IMR-90 (cell line): ENCODE data around the gene PPDPF. TPM values are rescaled to one million over a fixed set of nuclear protein-coding genes. Genes with fewer than 3 reads are reported as not detected.

Source experiments
- ATAC-seq: fragments of 200-7000 bp; cut with Tn5 transposase; 2 replicates; pipeline ENCODE4 v1.9.1; 2020; ENCODE audit warnings: low read depth, mild to moderate bottlenecking, moderate library complexity
- BruUV-seq: library from RNA; stranded (reverse); fragments of 400-500 nt; replicated peaks from 2 replicates; lab custom pipeline; 2021; lab: Mats Ljungman, UMichigan
- CTCF ChIA-PET: fragments of 300-600 bp; formaldehyde crosslinking; extraction: SDS; loops from one replicate; lab custom pipeline; 2021; ENCODE audit warnings: antibody characterized with exemption; lab: Yijun Ruan, JAX
- POLR2A ChIA-PET: fragments of 300-600 bp; sonication (Branson Sonifier 250); formaldehyde crosslinking; loops from one replicate; lab custom pipeline; 2022; ENCODE audit warnings: antibody characterized with exemption; ENCODE audit not compliant: unreplicated experiment; lab: Charles Lee
- DNase-seq: peaks from one replicate; pipeline ENCODE4 v3.0.0; 2013
- H2AFZ ChIP-seq: replicated peaks from 2 replicates; pipeline ENCODE3; 2013; ENCODE audit warnings: low read length, mild to moderate bottlenecking; ENCODE audit not compliant: poor library complexity
- H2AK5ac ChIP-seq: 2 replicates; pipeline ENCODE4 v1.6.1; 2013; ENCODE audit warnings: low read depth, low read length, inconsistent platforms
- H2AK9ac ChIP-seq: replicated peaks from 2 replicates; pipeline ENCODE3; 2013; ENCODE audit warnings: mild to moderate bottlenecking, low read depth, low read length, moderate library complexity; ENCODE audit not compliant: poor library complexity
- H2BK120ac ChIP-seq: 2 replicates; pipeline ENCODE4 v1.6.1; 2013; ENCODE audit warnings: low read depth, low read length, inconsistent platforms
- H2BK15ac ChIP-seq: 3 replicates; pipeline ENCODE4 v1.6.1; 2013; ENCODE audit warnings: low read depth, low read length, inconsistent platforms
- H2BK20ac ChIP-seq: 2 replicates; pipeline ENCODE4 v1.6.1; 2013; ENCODE audit warnings: low read depth, mild to moderate bottlenecking, inconsistent platforms, low read length, moderate library complexity
- H2BK5ac ChIP-seq: 2 replicates; pipeline ENCODE4 v1.6.1; 2013; ENCODE audit warnings: mild to moderate bottlenecking, low read depth, low read length, inconsistent platforms; ENCODE audit not compliant: poor library complexity, severe bottlenecking
- H3K14ac ChIP-seq: replicated peaks from 2 replicates; pipeline ENCODE4 v1.6.1; 2013; ENCODE audit warnings: low read depth, low read length, inconsistent platforms
- H3K18ac ChIP-seq: 2 replicates; pipeline ENCODE4 v1.6.1; 2013; ENCODE audit warnings: low read depth, low read length, control low read depth
- H3K23ac ChIP-seq: 2 replicates; pipeline ENCODE4 v1.6.1; 2013; ENCODE audit warnings: low read depth, low read length, inconsistent platforms
- H3K27ac ChIP-seq: 2 replicates; pipeline ENCODE4 v1.5.1; 2013; ENCODE audit warnings: mild to moderate bottlenecking, control low read depth, low read length; ENCODE audit not compliant: insufficient read depth
- H3K27me3 ChIP-seq: 2 replicates; pipeline ENCODE4 v1.6.1; 2013; ENCODE audit warnings: low read length; ENCODE audit not compliant: control insufficient read depth, insufficient read depth
- H3K36me3 ChIP-seq: 2 replicates; pipeline ENCODE4 v1.6.1; 2013; ENCODE audit warnings: low read length, mixed read lengths; ENCODE audit not compliant: control insufficient read depth, insufficient read depth
- H3K4ac ChIP-seq: 2 replicates; pipeline ENCODE4 v1.6.1; 2013; ENCODE audit warnings: low read depth, low read length, inconsistent platforms
- H3K4me1 ChIP-seq: 2 replicates; pipeline ENCODE4 v1.6.1; 2013; ENCODE audit warnings: low read length, mixed read lengths; ENCODE audit not compliant: control insufficient read depth, insufficient read depth
- H3K4me2 ChIP-seq: 2 replicates; pipeline ENCODE4 v1.6.1; 2013; ENCODE audit warnings: low read depth, mild to moderate bottlenecking, control low read depth, low read length, moderate library complexity
- H3K4me3 ChIP-seq: 2 replicates; pipeline ENCODE4 v1.5.1; 2013; ENCODE audit warnings: low read depth, mild to moderate bottlenecking, control low read depth, low read length, moderate library complexity; ENCODE audit not compliant: insufficient read depth
- H3K56ac ChIP-seq: 2 replicates; pipeline ENCODE4 v1.6.1; 2013; ENCODE audit warnings: low read length, inconsistent platforms; ENCODE audit not compliant: insufficient read depth; ENCODE audit errors: extremely low read depth
- H3K79me1 ChIP-seq, 2 experiments: 2 replicates each; pipeline ENCODE4 v1.6.1; 2013; ENCODE audit warnings: low read length in 2 of 2, inconsistent platforms in 1 of 2, low read depth in 1 of 2
- H3K9ac ChIP-seq: 2 replicates; pipeline ENCODE4 v1.6.1; 2013; ENCODE audit warnings: low read depth, low read length, control low read depth
- H3K9me1 ChIP-seq: 2 replicates; pipeline ENCODE4 v1.6.1; 2013; ENCODE audit warnings: low read length, inconsistent platforms; ENCODE audit not compliant: insufficient read depth
- H3K9me3 ChIP-seq: 2 replicates; pipeline ENCODE4 v1.6.1; 2013; ENCODE audit warnings: low read length; ENCODE audit not compliant: control insufficient read depth, insufficient read depth
- H4K20me1 ChIP-seq: 2 replicates; pipeline ENCODE4 v1.6.1; 2013; ENCODE audit warnings: low read length, inconsistent platforms; ENCODE audit not compliant: insufficient read depth
- H4K5ac ChIP-seq: 2 replicates; pipeline ENCODE4 v1.6.1; 2013; ENCODE audit warnings: mild to moderate bottlenecking, low read depth, low read length, control low read depth
- H4K8ac ChIP-seq, 2 experiments: 2 replicates each; pipeline ENCODE4 v1.6.1; 2013; ENCODE audit warnings: low read depth in 2 of 2, low read length in 2 of 2, control low read depth in 1 of 2, inconsistent platforms in 1 of 2
- H4K91ac ChIP-seq: 2 replicates; pipeline ENCODE4 v1.6.1; 2013; ENCODE audit warnings: low read depth, low read length, inconsistent platforms; ENCODE audit not compliant: insufficient read depth
- BHLHE40 ChIP-seq: fragments of 150-350 bp; IDR thresholded peaks from 2 replicates; pipeline ENCODE4 v1.6.1; 2016; ENCODE audit warnings: mild to moderate bottlenecking, low read depth, low read length
- CEBPB ChIP-seq: IDR thresholded peaks from 2 replicates; pipeline ENCODE4 v1.6.1; 2012; ENCODE audit warnings: low read depth, low read length, improper control_type of control experiment
- CHD1 ChIP-seq: IDR thresholded peaks from 2 replicates; pipeline ENCODE4 v1.6.1; 2012; ENCODE audit warnings: low read depth, low read length, improper control_type of control experiment
- CTCF ChIP-seq: conservative IDR thresholded peaks from 2 replicates; pipeline ENCODE4 v1.5.1; 2012; ENCODE audit warnings: mild to moderate bottlenecking, low read depth, low read length, improper control_type of control experiment
- FOS ChIP-seq: fragments of 150-350 bp; IDR thresholded peaks from 2 replicates; pipeline ENCODE4 v1.6.1; 2016; ENCODE audit warnings: low read depth, low read length
- MAFK ChIP-seq: IDR thresholded peaks from 2 replicates; pipeline ENCODE4 v1.6.1; 2012; ENCODE audit warnings: low read depth, low read length, improper control_type of control experiment
- MAZ ChIP-seq: IDR thresholded peaks from 2 replicates; pipeline ENCODE4 v1.6.1; 2012; ENCODE audit warnings: low read depth, mild to moderate bottlenecking, low read length, improper control_type of control experiment, moderate library complexity, borderline replicate concordance
- MXI1 ChIP-seq: IDR thresholded peaks from 2 replicates; pipeline ENCODE4 v1.6.1; 2012; ENCODE audit warnings: low read depth, mild to moderate bottlenecking, low read length, moderate library complexity, borderline replicate concordance
- NFE2L2 ChIP-seq: fragments of 150-350 bp; IDR thresholded peaks from 2 replicates; pipeline ENCODE4 v1.6.1; 2016; ENCODE audit warnings: low read depth, mild to moderate bottlenecking, low read length
- POLR2A ChIP-seq: IDR thresholded peaks from 2 replicates; pipeline ENCODE4 v1.6.1; 2012; ENCODE audit warnings: mild to moderate bottlenecking, low read depth, low read length
- RAD21 ChIP-seq: IDR thresholded peaks from 2 replicates; pipeline ENCODE4 v1.6.1; 2012; ENCODE audit warnings: low read length, improper control_type of control experiment
- RCOR1 ChIP-seq: IDR thresholded peaks from 2 replicates; pipeline ENCODE4 v1.6.1; 2012; ENCODE audit warnings: mild to moderate bottlenecking, low read length, improper control_type of control experiment; ENCODE audit not compliant: insufficient replicate concordance
- RFX5 ChIP-seq: IDR thresholded peaks from 2 replicates; pipeline ENCODE4 v1.8.0; 2012; ENCODE audit warnings: low read depth, mild to moderate bottlenecking, low read length, moderate library complexity
- SMC3 ChIP-seq: fragments of 150-350 bp; IDR thresholded peaks from 2 replicates; pipeline ENCODE4 v1.6.1; 2016; ENCODE audit warnings: low read depth, mild to moderate bottlenecking, antibody characterized with exemption, low read length, moderate library complexity
- USF2 ChIP-seq: fragments of 150-350 bp; IDR thresholded peaks from 2 replicates; pipeline ENCODE4 v1.6.1; 2017; ENCODE audit warnings: mild to moderate bottlenecking, antibody characterized with exemption, low read length, low read depth
- WGBS, 2 experiments: methylation state at CpG; one replicate each; pipeline versions ENCODE4 v1.1.5 to v1.1.7; 2013; ENCODE audit warnings: missing lambda C conversion rate in 2 of 2; ENCODE audit not compliant: insufficient read length in 1 of 2; ENCODE audit errors: extremely low coverage in 2 of 2; 5-methylcytosine and 5-hydroxymethylcytosine counted together
- dilution Hi-C: fragments of 300-500 bp; cut with HindIII; formaldehyde crosslinking; loops from one replicate; pipeline ENCODE4 v1.14.3; 2018; ENCODE audit warnings: low sequenced_read_pairs; ENCODE audit not compliant: unreplicated experiment
- in situ Hi-C: fragments of 300-500 bp; cut with MboI; formaldehyde crosslinking; loops from 3 replicates; pipeline ENCODE4 v1.14.3; 2019; ENCODE audit warnings: low sequenced_read_pairs, inconsistent platforms, mixed read lengths
- intact Hi-C: fragments of 100-400 bp; cut with micrococcal nuclease; formaldehyde crosslinking; loops from 2 replicates; pipeline ENCODE4 v1.10.0; 2022
- polyA plus RNA-seq, 3 experiments: library from polyadenylated mRNA; depleted of rRNA; stranded (reverse); fragments of >200 nt; gene quantifications; 2 replicates each; pipeline ENCODE4 v1.2.3, GENCODE V29; 2012; ENCODE audit warnings: low replicate concordance in 1 of 3
- total RNA-seq: library from RNA; depleted of rRNA; stranded (reverse); fragments of >200 nt; gene quantifications from 2 replicates; pipeline ENCODE4 v1.2.3, GENCODE V29; 2012
- TF ChIP-seq, protein P1 (sequence below): fragments of 150-350 bp; IDR thresholded peaks from 2 replicates; pipeline ENCODE4 v1.6.1; 2016; ENCODE audit warnings: low read depth, mild to moderate bottlenecking, low read length, moderate library complexity, borderline replicate concordance

PPDPF gene
- total and polyA plus RNA-seq, 2 of the 4 experiments (the other 2 are of a cell fraction) = 12.9 to 171 TPM

DNA sequence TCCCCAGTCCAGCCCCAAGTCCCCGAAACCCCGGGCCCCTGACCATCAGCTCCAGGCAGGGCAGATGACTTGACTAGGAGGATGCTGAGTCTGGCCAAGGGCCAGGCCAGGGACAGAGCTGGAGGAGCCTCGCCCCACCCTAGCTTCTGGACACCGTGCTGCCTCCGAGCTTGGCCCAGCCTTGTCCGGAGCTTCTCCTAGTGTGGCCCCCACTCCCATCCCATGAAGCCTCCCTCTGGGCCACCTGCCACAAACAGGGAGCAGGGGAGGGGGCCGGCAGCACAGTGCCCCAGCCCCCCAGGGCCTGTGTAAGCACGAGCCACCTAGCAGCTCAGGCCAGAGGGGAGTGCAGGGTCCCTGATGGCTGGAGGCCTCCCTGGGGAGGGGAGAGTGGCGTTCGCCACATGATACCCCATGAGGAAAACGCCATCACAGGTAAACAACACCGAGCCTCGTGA is 27.0 kb upstream of the PPDPF start:
- Histone ChIP-seq H3K18ac (no peak overlapping the region), H3K79me1 (no peaks in the 10 kb centered on the region), H2BK120ac (no peak overlapping the region), H4K8ac (no peak overlapping the region), H3K23ac (no peak overlapping the region), H3K4me1 (no peaks in the 10 kb centered on the region), H3K4me2 (no peak overlapping the region), H3K14ac (no peak overlapping the region), H2BK20ac (no peak overlapping the region), H3K27ac (no peak overlapping the region), H2AFZ (no peak overlapping the region), H3K27me3 (peaks cover 10% of the 10 kb centered on the region; the same call in 1 of the 2 replicates), H4K5ac (no peak overlapping the region), H3K9me1 (no peaks in the 10 kb centered on the region), H3K9me3 (no peaks in the 10 kb centered on the region), H4K91ac (no peak overlapping the region), H3K9ac (no peak overlapping the region), H2AK5ac (no peak overlapping the region), H3K56ac (no peak overlapping the region), H2AK9ac (no peak overlapping the region), H3K4me3 (no peak overlapping the region), H2BK15ac (no peak overlapping the region), H4K20me1 (peaks cover 4% of the 10 kb centered on the region), H2BK5ac (no peak overlapping the region), H3K36me3 (no peaks in the 10 kb centered on the region), H3K4ac (no peak overlapping the region)
- intact Hi-C loops = no loop called here
- 74% methylated on average over 5 of the region's 13 CpGs; no CpG with 5 or more reads in 1 of the 2 experiments for WGBS, 2 experiments
- ATAC-seq (no peak), DNase-seq (no peak)
- ChIA-PET POLR2A (no interaction called here), CTCF (no interaction called here)
- in situ Hi-C loops = no loop called here
- dilution Hi-C loops = no loop called here
- TF ChIP-seq CHD1 (no peak), RCOR1 (no peak), BHLHE40 (no peak), SMC3 (no peak), CEBPB (no peak), RFX5 (no peak), CTCF (no peak), MAZ (no peak), MAFK (no peak), RAD21 (no peak), USF2 (no peak), NFE2L2 (no peak), FOS (no peak), POLR2A (no peak), MXI1 (no peak)
- TF ChIP-seq, protein P1, sequence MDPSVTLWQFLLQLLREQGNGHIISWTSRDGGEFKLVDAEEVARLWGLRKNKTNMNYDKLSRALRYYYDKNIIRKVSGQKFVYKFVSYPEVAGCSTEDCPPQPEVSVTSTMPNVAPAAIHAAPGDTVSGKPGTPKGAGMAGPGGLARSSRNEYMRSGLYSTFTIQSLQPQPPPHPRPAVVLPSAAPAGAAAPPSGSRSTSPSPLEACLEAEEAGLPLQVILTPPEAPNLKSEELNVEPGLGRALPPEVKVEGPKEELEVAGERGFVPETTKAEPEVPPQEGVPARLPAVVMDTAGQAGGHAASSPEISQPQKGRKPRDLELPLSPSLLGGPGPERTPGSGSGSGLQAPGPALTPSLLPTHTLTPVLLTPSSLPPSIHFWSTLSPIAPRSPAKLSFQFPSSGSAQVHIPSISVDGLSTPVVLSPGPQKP = no peak
- BruUV-seq = no TSS peak
